ENCODE data around the gene IRGC. TPM values are rescaled to one million over a fixed set of nuclear protein-coding genes. Genes with fewer than 3 reads are reported as not detected.

IRGC gene
- total RNA-seq, 1 experiment from 2014 or later, result not detected

- H3K36me3 Mint-ChIP-seq (ENCODE audit: insufficient read depth, unreplicated experiment), result no peaks in the 10 kb centered on the region
- H3K27ac Mint-ChIP-seq (ENCODE audit: unreplicated experiment), result no peak overlapping the region
- peaks cover 18% of the 10 kb centered on the region for H3K4me1 Mint-ChIP-seq (ENCODE audit: low read depth, unreplicated experiment)
- no peak for TF ChIP-seq CTCF (IDR thresholded peaks at IDR 0.05; ENCODE audit: unreplicated experiment)
- peaks cover 7% of the 10 kb centered on the region for H3K9me3 Mint-ChIP-seq (ENCODE audit: low read depth, unreplicated experiment)
- no peak overlapping the region for H3K4me3 Mint-ChIP-seq (ENCODE audit: low read depth, unreplicated experiment)
- BruUV-seq (replicated peaks), result no TSS peak
- intact Hi-C loops (cut with micrococcal nuclease; ENCODE audit: unreplicated experiment), result no loop called here
- CTCF ChIA-PET, result interaction anchor here (0.6 to 2.0 kb wide), 4 partner anchors 8 to 204 kb away, joined by 3 to 31 read pairs (median 6); partner anchors contain the start of gene PLAUR
- no peaks in the 10 kb centered on the region for H3K27me3 Mint-ChIP-seq (ENCODE audit: unreplicated experiment)
- no peak for DNase-seq
Observed at GRCh38 chr19:43688059-43688701, 27.7 kb upstream of the IRGC start.

- H3K36me3 Mint-ChIP-seq (ENCODE audit: insufficient read depth, unreplicated experiment), result no peaks in the 10 kb centered on the region
- intact Hi-C loops (cut with micrococcal nuclease; ENCODE audit: unreplicated experiment), result no loop called here
- peaks cover 7% of the 10 kb centered on the region for H3K9me3 Mint-ChIP-seq (ENCODE audit: low read depth, unreplicated experiment)
- DNase-seq, result no peak
- H3K4me3 Mint-ChIP-seq (ENCODE audit: low read depth, unreplicated experiment), result no peak overlapping the region
- no peaks in the 10 kb centered on the region for H3K27me3 Mint-ChIP-seq (ENCODE audit: unreplicated experiment)
- CTCF ChIA-PET, result no interaction called here
- no peak overlapping the region for H3K27ac Mint-ChIP-seq (ENCODE audit: unreplicated experiment)
- peaks cover 27% of the 10 kb centered on the region for H3K4me1 Mint-ChIP-seq (ENCODE audit: low read depth, unreplicated experiment)
- TF ChIP-seq CTCF (IDR thresholded peaks at IDR 0.05; ENCODE audit: unreplicated experiment), result no peak
- no TSS peak for BruUV-seq (replicated peaks)
Observed at GRCh38 chr19:43690444-43690843, 25.4 kb upstream of the IRGC start.

GRCh38 chr19:43690890-43691289 lies 25.0 kb upstream of the IRGC start:
- no peak for DNase-seq
- H3K27ac Mint-ChIP-seq (ENCODE audit: unreplicated experiment), result no peak overlapping the region
- H3K4me1 Mint-ChIP-seq (ENCODE audit: low read depth, unreplicated experiment), result peaks cover 27% of the 10 kb centered on the region
- intact Hi-C loops (cut with micrococcal nuclease; ENCODE audit: unreplicated experiment), result no loop called here
- CTCF ChIA-PET, result no interaction called here
- BruUV-seq (replicated peaks), result no TSS peak
- peaks cover 7% of the 10 kb centered on the region for H3K9me3 Mint-ChIP-seq (ENCODE audit: low read depth, unreplicated experiment)
- H3K36me3 Mint-ChIP-seq (ENCODE audit: insufficient read depth, unreplicated experiment), result no peaks in the 10 kb centered on the region
- no peaks in the 10 kb centered on the region for H3K27me3 Mint-ChIP-seq (ENCODE audit: unreplicated experiment)
- no peak overlapping the region for H3K4me3 Mint-ChIP-seq (ENCODE audit: low read depth, unreplicated experiment)
- TF ChIP-seq CTCF (IDR thresholded peaks at IDR 0.05; ENCODE audit: unreplicated experiment), result no peak

GRCh38 chr19:43691755-43692154 lies 24.1 kb upstream of the IRGC start:
- H3K27me3 Mint-ChIP-seq (ENCODE audit: unreplicated experiment), result no peaks in the 10 kb centered on the region

More at GRCh38 chr19:43691755-43692154, 24.1 kb upstream of the IRGC start:
- Mint-ChIP-seq H3K4me1 (ENCODE audit: low read depth, unreplicated experiment) (peaks cover 19% of the 10 kb centered on the region), H3K4me3 (ENCODE audit: low read depth, unreplicated experiment) (no peak overlapping the region), H3K27ac (ENCODE audit: unreplicated experiment) (no peak overlapping the region), H3K36me3 (ENCODE audit: insufficient read depth, unreplicated experiment) (no peaks in the 10 kb centered on the region), H3K9me3 (ENCODE audit: low read depth, unreplicated experiment) (peaks cover 7% of the 10 kb centered on the region)
- no TSS peak for BruUV-seq (replicated peaks)
- CTCF ChIA-PET, result no interaction called here
- no peak for DNase-seq
- no peak for TF ChIP-seq CTCF (IDR thresholded peaks at IDR 0.05; ENCODE audit: unreplicated experiment)
- intact Hi-C loops (cut with micrococcal nuclease; ENCODE audit: unreplicated experiment), result no loop called here

All from Calu3 (cell line).